ENCODE results near the gene NSRP1.

DNA sequence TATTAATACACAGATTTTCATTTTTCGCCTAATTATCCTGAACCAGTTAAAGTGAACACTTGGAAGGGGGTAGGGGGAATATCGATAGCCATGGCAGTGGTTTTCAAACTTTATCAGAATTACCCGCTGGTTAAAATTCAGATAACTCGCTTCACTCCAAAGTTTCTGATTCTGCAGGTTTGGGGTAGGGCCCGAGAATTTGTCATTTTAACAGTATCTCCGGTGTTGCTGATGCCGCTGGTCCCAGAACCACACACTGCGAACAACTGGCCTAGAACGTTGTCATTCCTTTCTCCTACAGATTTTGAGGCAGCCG lies 313 bp upstream of the NSRP1 start:
- TF ChIP-seq CTCF (IDR thresholded peaks at IDR 0.05; ENCODE audit: borderline replicate concordance, extremely low read depth, low read length, poor library complexity, severe bottlenecking), result no peak
- no peak for TF ChIP-seq EZH2 (IDR thresholded peaks at IDR 0.05; ENCODE audit: borderline replicate concordance, low read depth, low read length, severe bottlenecking)

Data from DND-41 (cell line).